B cell (primary cell): ENCODE data around the gene SH2D3C. TPM values are rescaled to one million over a fixed set of nuclear protein-coding genes. Genes with fewer than 3 reads are reported as not detected.

Experiments
- ATAC-seq: fragments of 200-7000 bp; cut with Tn5 transposase; one replicate; pipeline ENCODE4 v1.10.0; 2021; ENCODE audit warnings: low read depth, mild to moderate bottlenecking, moderate number of reproducible peaks, moderate library complexity
- CTCF ChIA-PET: fragments of 350-600 bp; sonication (Branson Sonifier 250); formaldehyde crosslinking; loops from one replicate; lab custom pipeline; 2021; ENCODE audit warnings: antibody characterized with exemption, inconsistent platforms; lab: Charles Lee
- POLR2A ChIA-PET: fragments of 350-600 bp; sonication (Branson Sonifier 250); formaldehyde crosslinking; loops from one replicate; lab custom pipeline; 2021; ENCODE audit warnings: antibody characterized with exemption; lab: Charles Lee
- DNase-seq: peaks from one replicate; pipeline ENCODE4 v3.0.0; 2013
- H2AFZ ChIP-seq: 2 replicates; pipeline ENCODE4 v1.6.1; 2012; ENCODE audit warnings: mild to moderate bottlenecking, low read depth, low read length; ENCODE audit not compliant: insufficient read depth, poor library complexity, severe bottlenecking
- H3K27ac ChIP-seq, 2 donors: 1 replicate in 1 of 2; 2 replicates in 1 of 2; pipeline ENCODE4 v1.5.1; 2012 to 2013; ENCODE audit warnings: low read length in 2 of 2, mild to moderate bottlenecking in 2 of 2, moderate library complexity in 1 of 2
- H3K27me3 ChIP-seq, 4 experiments: fragments of 200-600 bp in 1 of 4; sonication (generic) in 1 of 4; replicated peaks in 1 of 4; 1 replicate in 2 of 4; 2 replicates in 2 of 4; pipeline versions ENCODE4 v1.6.1 to v1.7.0; 2013 to 2016; ENCODE audit warnings: low read length in 3 of 4, mild to moderate bottlenecking in 2 of 4, mixed read lengths in 1 of 4, moderate library complexity in 1 of 4; ENCODE audit not compliant: insufficient read depth in 4 of 4, control insufficient read depth in 3 of 4; ENCODE audit errors: control extremely low read depth in 1 of 4
- H3K36me3 ChIP-seq, 2 experiments: replicated peaks in 1 of 2; 1 replicate in 1 of 2; 2 replicates in 1 of 2; pipeline versions ENCODE4 v1.6.1 to v1.7.1; 2013; ENCODE audit warnings: low read length in 1 of 2; ENCODE audit not compliant: insufficient read depth in 2 of 2, control insufficient read depth in 1 of 2; ENCODE audit errors: control extremely low read depth in 1 of 2, extremely low read depth in 1 of 2
- H3K4me1 ChIP-seq, 2 donors: fragments of 200-600 bp in 1 of 2; sonication (generic) in 1 of 2; 1 replicate in 1 of 2; 2 replicates in 1 of 2; pipeline versions ENCODE4 v1.5.1 to v1.6.1; 2013 to 2017; ENCODE audit warnings: low read length in 2 of 2; ENCODE audit not compliant: control insufficient read depth in 2 of 2, insufficient read depth in 2 of 2
- H3K4me2 ChIP-seq: replicated peaks from 2 replicates; pipeline ENCODE3; 2012; ENCODE audit warnings: mild to moderate bottlenecking, low read depth, low read length; ENCODE audit not compliant: poor library complexity, severe bottlenecking
- H3K4me3 ChIP-seq, 5 experiments: fragments of 200-600 bp in 1 of 5; sonication (generic) in 1 of 5; 1 replicate in 3 of 5; 2 replicates in 2 of 5; pipeline versions ENCODE4 v1.5.1 to v1.7.0; 2011 to 2016; ENCODE audit warnings: low read length in 4 of 5, mild to moderate bottlenecking in 4 of 5, low read depth in 2 of 5, control low read depth in 1 of 5, moderate library complexity in 1 of 5; ENCODE audit not compliant: insufficient read depth in 1 of 5; ENCODE audit errors: control extremely low read depth in 1 of 5, extremely low read depth in 1 of 5
- H3K79me2 ChIP-seq: fragments of 200-600 bp; sonication (generic); one replicate; pipeline ENCODE4 v1.6.0; 2016; ENCODE audit warnings: low read length; ENCODE audit not compliant: control insufficient read depth, insufficient read depth
- H3K9ac ChIP-seq: fragments of 200-600 bp; sonication (generic); 2 replicates; pipeline ENCODE4 v1.6.1; 2017; ENCODE audit warnings: mild to moderate bottlenecking, low read length, moderate library complexity
- H3K9me3 ChIP-seq, 3 donors: one replicate each; pipeline versions ENCODE4 v1.6.1 to v1.7.1; 2013; ENCODE audit warnings: low read length in 2 of 3; ENCODE audit not compliant: control insufficient read depth in 2 of 3, insufficient read depth in 1 of 3; ENCODE audit errors: control extremely low read depth in 1 of 3
- H4K20me1 ChIP-seq: 2 replicates; pipeline ENCODE4 v1.6.0; 2012; ENCODE audit warnings: mild to moderate bottlenecking, low read length; ENCODE audit not compliant: insufficient read depth, control insufficient read depth, poor library complexity, severe bottlenecking
- H3K27ac Mint-ChIP-seq: one replicate; pipeline ENCODE4 v1.8.0; 2021; ENCODE audit warnings: mixed read lengths
- H3K27me3 Mint-ChIP-seq: one replicate; pipeline ENCODE4 v1.8.0; 2021; ENCODE audit warnings: mixed read lengths
- H3K4me1 Mint-ChIP-seq: one replicate; pipeline ENCODE4 v1.8.0; 2021; ENCODE audit warnings: mixed read lengths
- H3K4me3 Mint-ChIP-seq: one replicate; pipeline ENCODE4 v1.8.0; 2021; ENCODE audit warnings: mixed read lengths
- H3K9me3 Mint-ChIP-seq: one replicate; pipeline ENCODE4 v1.8.0; 2022; ENCODE audit warnings: mixed read lengths; ENCODE audit not compliant: insufficient read depth
- CTCF ChIP-seq: fragments of 200-600 bp; IDR thresholded peaks from one replicate; pipeline ENCODE4 v1.8.0; 2022; ENCODE audit warnings: antibody characterized with exemption, mild to moderate bottlenecking
- EZH2 ChIP-seq: IDR thresholded peaks from 2 replicates; pipeline ENCODE4 v1.6.1; 2012; ENCODE audit warnings: borderline replicate concordance, low read depth, mild to moderate bottlenecking, moderate library complexity, low read length; ENCODE audit not compliant: insufficient read depth, poor library complexity, severe bottlenecking
- WGBS: methylation state at CpG from one replicate; pipeline ENCODE4 v1.1.5; 2013; ENCODE audit warnings: missing lambda C conversion rate; ENCODE audit not compliant: insufficient coverage; 5-methylcytosine and 5-hydroxymethylcytosine counted together
- intact Hi-C: fragments of 100-400 bp; cut with micrococcal nuclease; formaldehyde crosslinking; loops from one replicate; pipeline ENCODE4 v1.10.0; 2022
- polyA plus RNA-seq: library from polyadenylated mRNA; depleted of rRNA; stranded (reverse); fragments of >200 nt; gene quantifications from 2 replicates; pipeline ENCODE4 v1.2.3, GENCODE V29; 2012
- total RNA-seq, 2 donors: library from RNA; stranded (reverse); fragments of 120-200 nt in 1 of 2; gene quantifications; 1 replicate in 1 of 2; 2 replicates in 1 of 2; pipeline versions ENCODE4 v1.2.3 to v1.2.4, GENCODE V29; 2013 to 2022

The SH2D3C gene
- total and polyA plus RNA-seq, 2 donors (not counting 1 experiment from before 2014, with no cell fraction given) = 66.3 to 85.5 TPM

- Histone ChIP-seq H3K27ac (peak overlapping the region; percentile 65 to 96), H3K4me1 (peaks cover 11 to 16% of the 10 kb centered on the region in 2 donors), H3K27me3 (no peaks in the 10 kb centered on the region), H3K9ac (peak overlapping the region; percentile 74), H2AFZ (peak overlapping the region; percentile 86), H3K9me3 (no peaks in the 10 kb centered on the region), H3K4me2 (peak overlapping the region; percentile 89), H3K4me3 (peak overlapping the region in 4 of 5 experiments; percentile 45 to 76 (median 64)), H3K36me3 (peaks cover 0 to 28% of the 10 kb centered on the region in 2 experiments), H3K79me2 (peaks cover 5% of the 10 kb centered on the region), H4K20me1 (peaks cover 5% of the 10 kb centered on the region)
- ChIA-PET CTCF (interaction anchor here (0.6 to 4.3 kb wide), 55 partner anchors 9 to 914 kb away, joined by 3 to 109 read pairs (median 6); partner anchors contain the start of genes CDK9, CFAP157, ENG and FPGS), POLR2A (interaction anchor here (0.8 to 2.6 kb wide), 11 partner anchors 19 to 283 kb away, joined by 3 to 39 read pairs (median 9); partner anchors contain the start of genes CDK9, LRSAM1, PTRH1 and RPL12)
- DNase-seq (no peak), ATAC-seq (no peak)
- intact Hi-C loops = loop anchor here (1.0 kb wide), 2 partner anchors 144 to 165 kb away; a partner anchor contains a TSS
- peak overlapping the region; percentile 88 for H3K27ac Mint-ChIP-seq
- peak overlapping the region; percentile 85 for H3K4me3 Mint-ChIP-seq
- no peaks in the 10 kb centered on the region for H3K27me3 Mint-ChIP-seq
- no peak for TF ChIP-seq EZH2
- peak; percentile 80 for TF ChIP-seq CTCF
- no peaks in the 10 kb centered on the region for H3K9me3 Mint-ChIP-seq
- WGBS = 73% methylated on average over 22 of the region's 22 CpGs
- peaks cover 16% of the 10 kb centered on the region for H3K4me1 Mint-ChIP-seq
These were observed 44.2 kb downstream of the SH2D3C start for GRCh38 chr9:127734247-127734746.

- Mint-ChIP-seq H3K9me3 (no peaks in the 10 kb centered on the region), H3K4me1 (peaks cover 16% of the 10 kb centered on the region), H3K27me3 (no peaks in the 10 kb centered on the region), H3K4me3 (peak overlapping the region; percentile 85), H3K27ac (peak overlapping the region; percentile 53)
- Histone ChIP-seq H3K4me2 (no peak overlapping the region), H3K27ac (peak overlapping the region in 1 of 2 donors; percentile 16), H3K4me1 (peaks cover 11 to 16% of the 10 kb centered on the region in 2 donors), H3K79me2 (peaks cover 5% of the 10 kb centered on the region), H4K20me1 (peaks cover 5% of the 10 kb centered on the region), H3K27me3 (no peaks in the 10 kb centered on the region), H3K9ac (no peak overlapping the region), H3K36me3 (peaks cover 0 to 23% of the 10 kb centered on the region in 2 experiments), H2AFZ (no peak overlapping the region), H3K9me3 (no peaks in the 10 kb centered on the region), H3K4me3 (no peak overlapping the region)
- intact Hi-C loops = loop anchor here (1.0 kb wide), 2 partner anchors 143 to 164 kb away; a partner anchor contains a TSS
- TF ChIP-seq EZH2 (no peak), CTCF (no peak)
- WGBS = 76% methylated on average over 2 of the region's 2 CpGs
- CTCF ChIA-PET = interaction anchor here (1.1 to 3.0 kb wide), 7 partner anchors 17 to 519 kb away, joined by 5 to 47 read pairs (median 8); partner anchors contain the start of genes PTRH1 and TTC16
- POLR2A ChIA-PET = interaction anchor here (2.6 kb wide), 1 partner anchor 51 kb away, joined by 39 read pairs; the partner anchor contains the start of gene CDK9
- no peak for ATAC-seq
- DNase-seq = no peak
These were observed 44.9 kb downstream of the SH2D3C start for GRCh38 chr9:127733614-127734013.
